ENCODE measurements around the gene TAF8.

GRCh38 chr6:42043787-42044475 lies 6.4 kb upstream of the TAF8 start:
- TF ChIP-seq CTCF (IDR thresholded peaks at IDR 0.05) = peak; percentile 92 to 98 (median 97)
- TF ChIP-seq POLR2A (IDR thresholded peaks at IDR 0.05) = no peak
